Measurements from ENCODE around the gene CACNA2D3.

The CACNA2D3 gene

DNA sequence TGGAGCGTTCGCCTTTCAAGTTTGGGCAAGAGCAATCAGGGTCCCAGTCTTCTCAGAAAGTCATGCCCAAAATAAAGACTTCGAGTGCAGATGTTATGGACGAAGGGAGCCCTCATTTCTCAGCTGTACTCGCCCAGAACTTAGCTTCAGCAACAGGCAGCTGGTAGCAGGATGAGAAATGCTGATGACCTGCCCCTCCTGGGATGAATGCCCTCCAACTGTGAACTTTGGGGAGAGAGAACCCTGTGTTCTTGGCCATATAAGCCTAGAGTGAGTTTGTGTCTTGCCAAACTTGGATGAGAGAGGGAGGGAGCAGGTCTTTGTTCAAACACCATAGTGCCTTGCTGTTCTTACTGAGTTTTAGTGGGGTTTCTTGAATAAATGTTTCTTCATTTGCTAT is 405.2 kb downstream of the CACNA2D3 start:
- Histone ChIP-seq H3K4me2 (ENCODE audit: low read depth, low read length) (no peak overlapping the region), H3F3A (ENCODE audit: insufficient read depth, low read length) (no peaks in the 10 kb centered on the region), H3K9me2 (replicated peaks; ENCODE audit: insufficient read depth, low read length) (no peaks in the 10 kb centered on the region), H3K36me3 (replicated peaks; ENCODE audit: insufficient read depth, low read length) (no peaks in the 10 kb centered on the region), H3K27me3 (replicated peaks; ENCODE audit: insufficient read depth, low read length) (no peaks in the 10 kb centered on the region), H3K9me3 (replicated peaks; ENCODE audit: insufficient read depth, low read length) (no peaks in the 10 kb centered on the region), H3K9ac (ENCODE audit: low read length) (no peak overlapping the region), H3K27ac (ENCODE audit: low read length) (no peak overlapping the region), H3K79me2 (ENCODE audit: low read length) (no peaks in the 10 kb centered on the region), H2AFZ (ENCODE audit: low read length) (no peak overlapping the region), H3K4me1 (ENCODE audit: low read length) (no peaks in the 10 kb centered on the region), H4K20me1 (ENCODE audit: insufficient read depth, low read length) (no peaks in the 10 kb centered on the region), H3K4me3 (ENCODE audit: low read length) (no peak overlapping the region)
- TF ChIP-seq CTCF (IDR thresholded peaks at IDR 0.05; ENCODE audit: low read length) = no peak
- TF ChIP-seq EZH2 (optimal IDR thresholded peaks at IDR 0.05; ENCODE audit: low read depth, low read length) = no peak
- TF ChIP-seq EZH2phosphoT487 (IDR thresholded peaks at IDR 0.05; ENCODE audit: low read length) = no peak
- DNase-seq = no peak

- TF ChIP-seq EZH2phosphoT487 (IDR thresholded peaks at IDR 0.05; ENCODE audit: low read length) = no peak
- TF ChIP-seq CTCF (IDR thresholded peaks at IDR 0.05; ENCODE audit: low read length) = no peak
- TF ChIP-seq EZH2 (optimal IDR thresholded peaks at IDR 0.05; ENCODE audit: low read depth, low read length) = no peak
- Histone ChIP-seq H3K9me2 (replicated peaks; ENCODE audit: insufficient read depth, low read length) (no peaks in the 10 kb centered on the region), H3F3A (ENCODE audit: insufficient read depth, low read length) (no peaks in the 10 kb centered on the region), H3K9me3 (replicated peaks; ENCODE audit: insufficient read depth, low read length) (no peaks in the 10 kb centered on the region), H3K4me3 (ENCODE audit: low read length) (no peak overlapping the region), H3K4me2 (ENCODE audit: low read depth, low read length) (no peak overlapping the region), H3K9ac (ENCODE audit: low read length) (no peak overlapping the region), H3K27ac (ENCODE audit: low read length) (no peak overlapping the region), H3K36me3 (replicated peaks; ENCODE audit: insufficient read depth, low read length) (no peaks in the 10 kb centered on the region), H3K79me2 (ENCODE audit: low read length) (no peaks in the 10 kb centered on the region), H3K27me3 (replicated peaks; ENCODE audit: insufficient read depth, low read length) (no peaks in the 10 kb centered on the region), H4K20me1 (ENCODE audit: insufficient read depth, low read length) (no peaks in the 10 kb centered on the region), H3K4me1 (ENCODE audit: low read length) (no peaks in the 10 kb centered on the region), H2AFZ (ENCODE audit: low read length) (no peak overlapping the region)
- DNase-seq = no peak
Observed at GRCh38 chr3:54527953-54528352, 405.6 kb downstream of the CACNA2D3 start.

DNA sequence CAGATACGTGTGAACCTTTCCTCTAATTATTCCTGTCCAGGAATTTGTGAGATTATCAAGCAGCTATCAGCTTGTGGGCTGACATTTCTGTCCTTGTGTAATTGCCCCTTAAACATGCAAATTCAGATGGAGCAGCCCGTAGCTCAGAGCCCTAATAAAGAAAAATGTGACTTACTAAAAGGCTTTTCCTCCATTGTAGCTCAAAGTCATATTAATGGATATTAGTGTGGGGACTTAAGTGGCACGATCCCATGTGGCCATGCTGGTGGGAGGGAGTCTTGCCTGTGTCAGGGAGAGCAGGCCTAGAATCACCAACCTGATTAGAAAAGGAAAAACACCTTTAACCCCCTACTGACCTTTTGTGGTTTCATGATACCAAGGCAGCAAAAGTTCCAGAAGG is 406.3 kb downstream of the CACNA2D3 start:
- Histone ChIP-seq H3K27me3 (replicated peaks; ENCODE audit: insufficient read depth, low read length) (no peaks in the 10 kb centered on the region), H3K9ac (ENCODE audit: low read length) (no peak overlapping the region), H3K4me3 (ENCODE audit: low read length) (no peak overlapping the region), H3K9me2 (replicated peaks; ENCODE audit: insufficient read depth, low read length) (no peaks in the 10 kb centered on the region), H3F3A (ENCODE audit: insufficient read depth, low read length) (no peaks in the 10 kb centered on the region), H4K20me1 (ENCODE audit: insufficient read depth, low read length) (no peaks in the 10 kb centered on the region), H3K9me3 (replicated peaks; ENCODE audit: insufficient read depth, low read length) (no peaks in the 10 kb centered on the region), H3K4me2 (ENCODE audit: low read depth, low read length) (no peak overlapping the region), H3K4me1 (ENCODE audit: low read length) (no peaks in the 10 kb centered on the region), H3K36me3 (replicated peaks; ENCODE audit: insufficient read depth, low read length) (no peaks in the 10 kb centered on the region), H3K27ac (ENCODE audit: low read length) (no peak overlapping the region), H2AFZ (ENCODE audit: low read length) (no peak overlapping the region), H3K79me2 (ENCODE audit: low read length) (no peaks in the 10 kb centered on the region)
- DNase-seq = no peak
- TF ChIP-seq CTCF (IDR thresholded peaks at IDR 0.05; ENCODE audit: low read length) (no peak), EZH2phosphoT487 (IDR thresholded peaks at IDR 0.05; ENCODE audit: low read length) (no peak), EZH2 (optimal IDR thresholded peaks at IDR 0.05; ENCODE audit: low read depth, low read length) (no peak)
